Parathyroid adenoma (tissue), 2 donors: ENCODE data around the gene FN3K.

ENCODE experiments used
- H2AFZ ChIP-seq: fragments of 300-600 bp; sonication (generic); one replicate; pipeline ENCODE4 v1.7.0; 2017; ENCODE audit warnings: antibody characterized with exemption, mild to moderate bottlenecking
- H3K27ac ChIP-seq: fragments of 300-600 bp; sonication (generic); one replicate; pipeline ENCODE4 v1.7.0; 2017
- H3K27me3 ChIP-seq: fragments of 300-600 bp; sonication (generic); one replicate; pipeline ENCODE4 v1.7.0; 2017; ENCODE audit warnings: low read length; ENCODE audit not compliant: control insufficient read depth, insufficient read depth
- H3K36me3 ChIP-seq: fragments of 300-600 bp; sonication (generic); one replicate; pipeline ENCODE4 v1.7.0; 2017; ENCODE audit warnings: low read length; ENCODE audit not compliant: control insufficient read depth, insufficient read depth
- H3K4me1 ChIP-seq: fragments of 300-600 bp; sonication (generic); one replicate; pipeline ENCODE4 v1.7.0; 2017; ENCODE audit warnings: control low read depth
- H3K4me2 ChIP-seq: fragments of 300-600 bp; sonication (generic); one replicate; pipeline ENCODE4 v1.7.0; 2017; ENCODE audit warnings: low read length
- H3K4me3 ChIP-seq: fragments of 300-600 bp; sonication (generic); one replicate; pipeline ENCODE4 v1.7.0; 2017; ENCODE audit warnings: low read depth, low read length
- H3K79me2 ChIP-seq: fragments of 300-600 bp; sonication (generic); one replicate; pipeline ENCODE4 v1.7.0; 2017; ENCODE audit warnings: control low read depth
- H3K9ac ChIP-seq: fragments of 300-600 bp; sonication (generic); one replicate; pipeline ENCODE4 v1.7.0; 2017; ENCODE audit warnings: mild to moderate bottlenecking
- H3K9me3 ChIP-seq: fragments of 300-600 bp; sonication (generic); one replicate; pipeline ENCODE4 v1.7.0; 2017; ENCODE audit warnings: low read length; ENCODE audit not compliant: control insufficient read depth
- TF ChIP-seq, protein P1 (sequence below): fragments of 300-600 bp; sonication (generic); IDR thresholded peaks from one replicate; pipeline ENCODE4 v1.7.0; 2017; ENCODE audit warnings: antibody characterized with exemption, mild to moderate bottlenecking
- donor health status: primary hyperparathyroidism.

The FN3K gene

DNA sequence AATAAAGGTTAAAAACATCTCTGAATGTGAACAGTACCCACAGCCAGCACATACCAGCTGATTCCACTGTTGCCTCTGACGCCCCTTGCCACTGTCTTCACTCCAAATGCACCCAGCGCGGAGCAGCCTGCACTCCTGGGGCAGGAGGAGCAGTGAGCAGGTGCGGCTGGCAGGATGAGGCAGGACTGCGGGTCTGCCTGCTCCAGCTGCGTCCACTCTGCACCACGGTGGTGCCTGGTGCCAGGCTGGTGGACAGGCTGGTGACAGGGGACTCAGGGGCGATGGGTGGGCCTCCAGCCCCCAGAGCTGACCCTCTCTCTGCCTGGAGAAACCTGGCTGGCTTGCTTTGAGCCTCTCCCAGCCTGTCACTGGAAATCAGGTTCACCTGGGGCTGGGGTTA is 46.3 kb upstream of the FN3K start:
- Histone ChIP-seq H2AFZ (no peak overlapping the region), H3K9ac (no peak overlapping the region), H3K79me2 (peaks cover 7% of the 10 kb centered on the region), H3K36me3 (no peaks in the 10 kb centered on the region), H3K9me3 (no peaks in the 10 kb centered on the region), H3K4me1 (no peaks in the 10 kb centered on the region), H3K27ac (no peak overlapping the region), H3K4me3 (no peak overlapping the region), H3K27me3 (no peaks in the 10 kb centered on the region), H3K4me2 (no peak overlapping the region)
- TF ChIP-seq, protein P1, sequence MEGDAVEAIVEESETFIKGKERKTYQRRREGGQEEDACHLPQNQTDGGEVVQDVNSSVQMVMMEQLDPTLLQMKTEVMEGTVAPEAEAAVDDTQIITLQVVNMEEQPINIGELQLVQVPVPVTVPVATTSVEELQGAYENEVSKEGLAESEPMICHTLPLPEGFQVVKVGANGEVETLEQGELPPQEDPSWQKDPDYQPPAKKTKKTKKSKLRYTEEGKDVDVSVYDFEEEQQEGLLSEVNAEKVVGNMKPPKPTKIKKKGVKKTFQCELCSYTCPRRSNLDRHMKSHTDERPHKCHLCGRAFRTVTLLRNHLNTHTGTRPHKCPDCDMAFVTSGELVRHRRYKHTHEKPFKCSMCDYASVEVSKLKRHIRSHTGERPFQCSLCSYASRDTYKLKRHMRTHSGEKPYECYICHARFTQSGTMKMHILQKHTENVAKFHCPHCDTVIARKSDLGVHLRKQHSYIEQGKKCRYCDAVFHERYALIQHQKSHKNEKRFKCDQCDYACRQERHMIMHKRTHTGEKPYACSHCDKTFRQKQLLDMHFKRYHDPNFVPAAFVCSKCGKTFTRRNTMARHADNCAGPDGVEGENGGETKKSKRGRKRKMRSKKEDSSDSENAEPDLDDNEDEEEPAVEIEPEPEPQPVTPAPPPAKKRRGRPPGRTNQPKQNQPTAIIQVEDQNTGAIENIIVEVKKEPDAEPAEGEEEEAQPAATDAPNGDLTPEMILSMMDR = no peak

DNA sequence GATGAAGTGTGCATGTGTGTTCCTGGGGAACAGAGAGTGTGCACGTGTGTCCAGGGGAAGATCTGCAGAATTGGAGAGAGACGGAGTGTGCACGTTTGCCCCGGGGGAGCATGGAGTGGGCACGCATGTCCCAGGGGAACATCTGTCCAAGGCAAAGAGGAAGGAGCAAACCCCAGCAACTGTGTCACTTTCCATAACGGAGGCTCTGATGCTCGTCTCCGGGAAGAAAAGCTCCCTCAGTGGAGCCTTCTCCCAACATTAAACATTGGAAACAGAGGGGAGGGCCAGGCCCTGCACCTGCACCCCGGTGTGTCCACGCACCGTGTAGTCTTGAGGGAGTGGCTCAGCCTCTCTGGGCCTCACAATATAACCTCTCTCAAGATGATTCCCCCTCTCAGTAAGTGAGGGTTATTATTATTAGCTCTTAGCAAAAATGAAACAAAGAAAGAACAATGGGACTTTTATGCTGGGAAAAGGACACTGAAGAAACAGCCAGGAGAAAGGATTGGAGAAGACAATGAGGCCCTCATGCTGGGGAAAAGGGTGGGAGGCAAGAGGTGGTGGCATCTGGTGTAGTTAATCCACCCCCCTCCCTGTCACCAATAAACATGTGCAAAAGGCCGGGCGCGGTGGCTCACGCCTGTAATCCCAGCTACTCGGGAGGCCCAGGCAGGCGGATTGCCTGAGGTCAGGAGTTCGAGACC is 44.5 kb upstream of the FN3K start:
- Histone ChIP-seq H3K9me3 (no peaks in the 10 kb centered on the region), H3K36me3 (no peaks in the 10 kb centered on the region), H3K27me3 (no peaks in the 10 kb centered on the region), H3K4me3 (no peak overlapping the region), H3K9ac (no peak overlapping the region), H3K4me1 (no peaks in the 10 kb centered on the region), H3K4me2 (no peak overlapping the region), H2AFZ (no peak overlapping the region), H3K27ac (no peak overlapping the region), H3K79me2 (peaks cover 12% of the 10 kb centered on the region)
- TF ChIP-seq, protein P1 = no peak

DNA sequence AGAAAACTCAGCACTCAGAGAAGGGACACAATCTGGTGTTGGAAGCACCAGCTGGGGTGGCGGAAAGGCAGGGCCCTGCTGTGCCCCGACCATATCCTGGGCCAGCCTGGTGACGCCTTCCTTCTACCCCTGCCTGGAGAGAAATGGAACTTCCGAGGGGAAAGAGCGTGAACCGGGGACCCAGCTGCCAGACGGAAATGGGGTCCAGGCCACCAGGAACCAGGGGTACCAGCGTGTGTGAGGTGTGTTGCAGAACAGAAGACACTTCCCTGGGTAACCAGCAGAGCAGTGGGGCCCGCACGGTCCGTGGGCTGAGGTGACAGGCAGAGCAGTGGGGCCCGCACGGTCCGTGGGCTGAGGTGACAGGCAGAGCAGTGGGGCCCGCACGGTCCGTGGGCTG is 43.7 kb upstream of the FN3K start:
- H3K27ac ChIP-seq = no peak overlapping the region
- H3K4me2 ChIP-seq = no peak overlapping the region
- H3K79me2 ChIP-seq = peaks cover 17% of the 10 kb centered on the region
- no peaks in the 10 kb centered on the region for H3K36me3 ChIP-seq
- no peaks in the 10 kb centered on the region for H3K4me1 ChIP-seq
- H3K27me3 ChIP-seq = no peaks in the 10 kb centered on the region
- H3K9ac ChIP-seq = no peak overlapping the region
- TF ChIP-seq, protein P1 = no peak
- H3K9me3 ChIP-seq = no peaks in the 10 kb centered on the region
- no peak overlapping the region for H3K4me3 ChIP-seq
- no peak overlapping the region for H2AFZ ChIP-seq

DNA sequence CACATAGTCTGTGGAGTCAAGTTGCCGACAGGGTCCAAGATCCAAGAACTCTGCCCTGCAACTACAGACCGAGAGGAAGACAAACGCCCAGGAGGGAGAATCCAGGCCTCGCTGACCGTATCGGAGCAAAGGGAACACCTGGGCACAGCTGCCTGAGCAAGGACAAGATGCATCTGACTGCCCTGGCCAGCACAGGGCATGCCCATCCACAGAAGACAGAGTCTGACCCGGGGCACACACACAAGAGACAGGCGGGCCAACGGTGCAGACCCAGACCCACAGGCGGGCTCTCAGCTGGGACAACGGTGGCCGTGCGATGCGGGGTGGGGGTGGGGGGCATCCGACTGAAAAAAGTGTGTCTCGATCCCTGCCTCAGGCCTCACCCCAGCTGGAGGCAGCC is 43.1 kb upstream of the FN3K start:
- Histone ChIP-seq H3K27me3 (no peaks in the 10 kb centered on the region), H3K36me3 (no peaks in the 10 kb centered on the region), H3K4me3 (no peak overlapping the region), H3K79me2 (peaks cover 21% of the 10 kb centered on the region), H3K4me2 (no peak overlapping the region), H3K9ac (no peak overlapping the region), H3K27ac (no peak overlapping the region), H3K9me3 (no peaks in the 10 kb centered on the region), H3K4me1 (no peaks in the 10 kb centered on the region), H2AFZ (no peak overlapping the region)
- TF ChIP-seq, protein P1 = no peak
